ENCODE data around the gene CASP3. TPM values are rescaled to one million over a fixed set of nuclear protein-coding genes. Genes with fewer than 3 reads are reported as not detected.
"Not testable (repeated sequence)": the region's sequence is repeated elsewhere in the genome, so short reads cannot be mapped to it uniquely, and the experiment has no call there.

Gene CASP3
- total RNA-seq, 2 experiments from 2014 or later = 58.0 to 64.2 TPM

DNA sequence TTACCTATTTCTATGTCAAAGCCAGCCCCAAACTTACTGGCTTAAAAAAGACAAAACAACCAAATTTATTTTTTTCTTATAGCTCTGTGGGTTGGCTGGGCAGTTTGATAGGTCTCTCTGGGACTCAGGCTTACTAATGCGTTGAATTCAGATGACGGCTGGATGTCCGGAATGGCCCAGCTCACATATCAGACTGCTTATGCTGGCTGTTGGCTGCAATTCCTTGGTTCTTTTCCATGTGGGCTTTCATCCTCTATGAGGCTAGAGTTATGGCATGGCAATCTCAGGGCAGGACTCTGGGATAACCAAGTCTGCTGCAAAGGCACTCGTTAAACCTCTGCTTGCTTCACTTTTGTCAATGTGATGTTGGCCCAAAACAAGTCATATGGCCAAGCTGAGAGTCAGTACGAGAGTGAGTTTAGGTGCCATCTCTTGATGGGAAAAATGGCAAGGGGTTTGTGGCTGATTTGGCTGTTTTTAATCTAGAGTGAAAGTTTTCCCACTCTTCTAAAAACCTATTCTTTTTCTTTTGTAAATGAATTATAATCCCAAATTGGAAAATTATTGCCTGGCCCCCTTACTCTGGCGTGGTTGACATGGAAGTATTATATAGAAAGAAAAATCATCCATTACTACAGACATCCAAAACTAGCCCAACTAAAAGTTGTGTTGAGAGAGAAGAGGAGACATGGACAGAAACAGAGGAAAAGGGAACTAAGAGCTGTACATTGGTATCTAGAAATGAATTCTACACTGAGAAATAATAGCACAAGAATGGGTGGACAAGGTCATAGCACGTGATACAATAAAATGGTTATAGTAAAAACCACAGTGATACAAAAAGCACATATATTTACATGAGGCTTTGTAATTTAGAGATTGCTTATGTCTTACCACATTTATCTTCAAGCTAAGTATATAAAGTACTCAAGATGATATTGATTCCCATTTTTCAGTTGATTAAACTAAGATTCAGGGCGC lies 6.9 kb upstream of the CASP3 start:
- H3K27ac Mint-ChIP-seq = no peak overlapping the region
- no peak for DNase-seq
- no peaks in the 10 kb centered on the region for H3K9me3 Mint-ChIP-seq
- ChIA-PET POLR2A (no interaction called here), CTCF (interaction anchor here (1.4 kb wide), 1 partner anchor 9 kb away, joined by 3 read pairs; no protein-coding TSS in a partner anchor)
- H3K36me3 Mint-ChIP-seq (ENCODE audit: low read depth) = peaks cover 18% of the 10 kb centered on the region
- peaks cover 15% of the 10 kb centered on the region for H3K4me1 Mint-ChIP-seq
- no peak overlapping the region for H3K4me3 Mint-ChIP-seq
- no peaks in the 10 kb centered on the region for H3K27me3 Mint-ChIP-seq

DNA sequence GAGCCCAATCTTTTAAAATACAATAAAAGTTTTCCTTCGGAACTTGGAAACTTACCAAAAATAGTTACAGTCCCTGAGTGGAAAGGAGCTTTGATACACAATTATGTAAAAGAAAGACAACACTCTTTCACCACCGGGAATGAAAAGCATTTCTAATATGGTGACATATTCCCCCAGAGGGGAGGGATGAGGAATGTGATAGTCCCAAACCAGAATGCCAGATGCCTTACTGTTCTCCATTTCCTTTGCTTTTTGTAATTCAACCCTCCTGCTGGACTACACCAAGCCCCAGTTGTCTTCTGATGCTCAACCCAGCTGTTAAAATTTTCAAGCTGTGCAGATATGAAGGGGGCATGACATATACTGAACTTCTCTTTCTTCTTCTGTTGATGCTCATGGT lies 4.4 kb upstream of the CASP3 start:
- ChIA-PET POLR2A (no interaction called here), CTCF (interaction anchor here (1.4 kb wide), 1 partner anchor 11 kb away, joined by 3 read pairs; no protein-coding TSS in a partner anchor)
- DNase-seq = no peak

DNA sequence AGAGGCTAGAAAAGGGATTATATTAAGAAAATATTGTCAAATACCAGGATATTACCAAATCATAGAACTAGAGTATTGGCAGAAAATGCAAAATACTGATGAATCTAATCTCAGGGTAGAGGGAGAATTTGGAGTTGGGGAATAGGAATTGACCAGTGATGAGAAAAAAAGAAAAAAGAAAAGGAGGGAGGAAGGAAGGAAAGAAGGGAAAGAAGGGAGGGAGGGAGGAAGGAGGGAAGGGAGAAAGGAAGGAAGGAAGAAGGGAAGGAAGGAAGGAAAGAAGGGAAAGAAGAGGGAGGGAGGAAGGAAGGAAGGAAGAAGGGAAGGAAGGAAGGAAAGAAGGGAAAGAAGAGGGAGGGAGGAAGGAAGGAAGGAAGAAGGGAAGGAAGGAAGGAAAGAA lies 3.4 kb upstream of the CASP3 start:
- CTCF ChIA-PET, H3K27ac Mint-ChIP-seq, DNase-seq, H3K4me3 Mint-ChIP-seq, POLR2A ChIA-PET, H3K9me3 Mint-ChIP-seq, H3K27me3 Mint-ChIP-seq: not testable (repeated sequence)
- H3K4me1 Mint-ChIP-seq = peaks cover 33% of the 10 kb centered on the region
- H3K36me3 Mint-ChIP-seq (ENCODE audit: low read depth) = peaks cover 28% of the 10 kb centered on the region

More for the DNA sequence above, 4.4 kb upstream of the CASP3 start:
- H3K36me3 Mint-ChIP-seq (ENCODE audit: low read depth) = peaks cover 22% of the 10 kb centered on the region
- no peaks in the 10 kb centered on the region for H3K9me3 Mint-ChIP-seq
- H3K4me1 Mint-ChIP-seq = peaks cover 26% of the 10 kb centered on the region
- no peaks in the 10 kb centered on the region for H3K27me3 Mint-ChIP-seq
- H3K4me3 Mint-ChIP-seq = no peak overlapping the region
- H3K27ac Mint-ChIP-seq = no peak overlapping the region

DNA sequence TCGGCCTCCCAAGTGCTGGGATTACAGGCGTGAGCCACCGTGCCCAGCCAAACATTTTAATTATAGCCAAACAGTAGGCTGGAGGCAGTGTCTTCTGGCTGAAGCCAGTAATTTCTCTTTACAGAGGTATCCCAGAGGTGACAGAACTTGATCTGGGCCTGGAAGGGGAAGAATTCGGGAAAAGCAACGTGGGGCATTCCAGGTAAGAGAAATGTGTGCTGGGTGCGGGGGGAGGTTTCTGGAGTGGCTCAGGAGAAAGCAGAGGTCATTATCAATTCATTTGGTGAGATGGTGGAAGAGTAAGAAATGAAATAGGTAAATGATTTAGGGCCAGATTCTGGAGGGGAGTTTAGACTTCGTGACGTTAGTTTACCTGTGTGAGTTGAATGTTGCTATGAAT lies 2.7 kb upstream of the CASP3 start:
- peaks cover 32% of the 10 kb centered on the region for H3K36me3 Mint-ChIP-seq (ENCODE audit: low read depth)
- H3K27ac Mint-ChIP-seq = no peak overlapping the region
- H3K9me3 Mint-ChIP-seq = no peaks in the 10 kb centered on the region
- no peak overlapping the region for H3K4me3 Mint-ChIP-seq
- H3K4me1 Mint-ChIP-seq = peaks cover 41% of the 10 kb centered on the region
- CTCF ChIA-PET = interaction anchor here (1.3 kb wide), 1 partner anchor 43 kb away, joined by 3 read pairs; no protein-coding TSS in a partner anchor
- POLR2A ChIA-PET = no interaction called here
- no peaks in the 10 kb centered on the region for H3K27me3 Mint-ChIP-seq
- DNase-seq = no peak

DNA sequence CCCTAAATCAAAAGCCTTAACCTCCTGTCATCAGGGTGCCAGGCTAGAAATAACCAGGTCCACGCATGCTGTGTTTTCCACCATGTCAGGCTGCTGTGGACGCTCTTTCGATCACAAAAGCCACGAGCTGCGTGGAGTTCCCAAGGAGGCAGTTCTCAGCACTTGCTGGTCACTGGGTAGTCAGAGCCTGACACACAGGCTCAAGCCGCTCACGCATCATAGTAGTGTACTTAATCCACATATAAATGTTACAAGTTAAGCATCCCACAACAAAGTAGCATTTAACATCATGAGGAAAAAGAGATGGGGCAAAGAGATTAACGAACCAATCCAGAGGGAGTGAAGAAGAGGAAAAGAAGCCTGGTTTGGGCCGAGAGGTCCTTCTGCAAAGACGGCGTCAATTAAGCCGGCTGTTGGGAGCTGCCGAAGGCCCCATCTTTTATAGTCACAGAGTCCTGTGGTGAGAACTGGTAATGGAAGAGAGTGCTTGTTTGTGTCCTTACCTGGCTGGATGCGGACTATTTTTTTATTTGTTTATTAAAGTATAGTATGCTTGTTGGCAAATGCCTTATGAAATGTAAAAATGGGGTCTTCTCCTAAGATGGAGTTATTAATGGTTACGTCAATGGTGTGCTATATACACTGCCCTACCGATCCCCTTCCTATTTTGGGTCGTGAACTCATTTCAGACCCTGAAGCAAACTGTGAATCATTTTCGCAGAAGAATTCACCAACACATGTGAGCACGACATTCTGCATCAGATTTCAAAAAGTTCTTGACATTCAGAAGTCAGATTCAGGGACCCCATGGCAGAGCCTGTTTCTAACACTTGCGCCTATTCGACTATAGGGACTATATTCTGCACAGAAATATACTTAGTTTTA lies 966 bp upstream of the CASP3 start:
- H3K4me3 Mint-ChIP-seq = peak overlapping the region; percentile 87
- ChIA-PET POLR2A (interaction anchor here (0.5 to 1.5 kb wide), 2 partner anchors 33 to 84 kb away, joined by 6 read pairs; partner anchors contain the start of gene CENPU), CTCF (interaction anchor here (0.5 to 3.5 kb wide), 6 partner anchors 14 to 386 kb away, joined by 3 to 8 read pairs (median 4); no protein-coding TSS in a partner anchor)
- no peak for DNase-seq
- H3K4me1 Mint-ChIP-seq = peaks cover 56% of the 10 kb centered on the region
- peak overlapping the region; percentile 88 for H3K27ac Mint-ChIP-seq
- peaks cover 45% of the 10 kb centered on the region for H3K36me3 Mint-ChIP-seq (ENCODE audit: low read depth)
- H3K27me3 Mint-ChIP-seq = no peaks in the 10 kb centered on the region
- no peaks in the 10 kb centered on the region for H3K9me3 Mint-ChIP-seq

DNA sequence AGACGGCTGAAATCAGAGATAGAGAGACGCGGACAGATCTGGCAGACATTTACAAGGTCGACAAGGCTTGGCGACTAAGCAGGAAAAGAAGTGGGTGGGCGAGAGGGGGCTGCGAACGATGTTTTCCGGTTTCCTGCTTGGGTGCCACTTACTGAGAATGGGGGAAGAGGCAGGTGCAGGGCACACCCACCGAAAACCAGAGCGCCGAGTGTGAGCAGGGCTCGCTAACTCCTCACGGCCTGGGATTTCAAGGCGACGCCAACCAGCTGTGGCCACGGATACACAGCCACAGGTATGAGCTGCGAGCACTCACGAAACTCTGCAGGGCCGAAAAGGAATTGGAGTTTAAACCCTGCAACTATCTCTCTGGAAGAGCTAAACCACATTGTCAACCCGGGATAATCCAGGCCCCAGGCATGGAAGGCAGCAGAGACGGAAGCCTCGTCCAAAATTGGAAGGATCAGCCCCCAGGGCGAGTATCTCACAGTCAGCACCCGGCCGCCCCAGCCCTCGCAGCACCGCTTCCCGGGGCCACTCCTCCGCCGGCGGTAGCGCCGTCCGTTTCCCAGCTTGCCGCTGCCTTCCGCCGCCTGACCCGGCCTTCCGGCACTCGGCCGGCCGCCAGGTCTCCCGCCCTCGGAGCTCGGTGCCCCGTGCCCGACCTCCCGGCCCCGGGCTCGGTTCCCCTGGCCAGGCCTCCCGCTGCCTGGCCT lies 778 bp downstream of the CASP3 start:
- Mint-ChIP-seq H3K36me3 (ENCODE audit: low read depth) (peaks cover 48% of the 10 kb centered on the region), H3K27ac (peak overlapping the region; percentile 96), H3K27me3 (no peaks in the 10 kb centered on the region), H3K9me3 (no peaks in the 10 kb centered on the region), H3K4me3 (peak overlapping the region; percentile 96), H3K4me1 (peaks cover 66% of the 10 kb centered on the region)
- DNase-seq = peak; percentile 48
- ChIA-PET POLR2A (interaction anchor here (1.0 to 1.5 kb wide), 2 partner anchors 85 to 174 kb away, joined by 3 to 6 read pairs; partner anchors contain the start of gene CENPU), CTCF (interaction anchor here (0.5 to 3.5 kb wide), 6 partner anchors 11 to 1297 kb away, joined by 3 to 8 read pairs (median 4); no protein-coding TSS in a partner anchor)

DNA sequence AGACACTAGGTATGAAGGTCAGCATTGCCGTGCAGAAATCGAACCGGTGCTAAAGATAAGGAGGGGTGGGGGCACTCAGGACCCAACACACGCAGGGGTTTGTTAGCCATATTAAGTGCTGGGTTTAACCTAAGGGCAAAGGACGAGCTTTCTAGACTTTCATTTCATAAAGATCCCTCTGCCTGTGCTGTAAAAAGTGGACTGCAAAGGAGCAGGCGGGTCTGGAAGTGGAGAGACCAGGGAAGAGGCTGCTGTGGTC lies 1.3 kb downstream of the CASP3 start:
- peak overlapping the region; percentile 96 for H3K27ac Mint-ChIP-seq
- CTCF ChIA-PET = interaction anchor here (0.5 to 3.5 kb wide), 5 partner anchors 21 to 1297 kb away, joined by 3 to 8 read pairs (median 4); no protein-coding TSS in a partner anchor
- H3K36me3 Mint-ChIP-seq (ENCODE audit: low read depth) = peaks cover 48% of the 10 kb centered on the region
- H3K4me3 Mint-ChIP-seq = peak overlapping the region; percentile 96
- POLR2A ChIA-PET = interaction anchor here (1.0 kb wide), 1 partner anchor 173 kb away, joined by 3 read pairs; no protein-coding TSS in a partner anchor
- no peaks in the 10 kb centered on the region for H3K27me3 Mint-ChIP-seq
- no peak for DNase-seq
- peaks cover 67% of the 10 kb centered on the region for H3K4me1 Mint-ChIP-seq
- H3K9me3 Mint-ChIP-seq = no peaks in the 10 kb centered on the region

DNA sequence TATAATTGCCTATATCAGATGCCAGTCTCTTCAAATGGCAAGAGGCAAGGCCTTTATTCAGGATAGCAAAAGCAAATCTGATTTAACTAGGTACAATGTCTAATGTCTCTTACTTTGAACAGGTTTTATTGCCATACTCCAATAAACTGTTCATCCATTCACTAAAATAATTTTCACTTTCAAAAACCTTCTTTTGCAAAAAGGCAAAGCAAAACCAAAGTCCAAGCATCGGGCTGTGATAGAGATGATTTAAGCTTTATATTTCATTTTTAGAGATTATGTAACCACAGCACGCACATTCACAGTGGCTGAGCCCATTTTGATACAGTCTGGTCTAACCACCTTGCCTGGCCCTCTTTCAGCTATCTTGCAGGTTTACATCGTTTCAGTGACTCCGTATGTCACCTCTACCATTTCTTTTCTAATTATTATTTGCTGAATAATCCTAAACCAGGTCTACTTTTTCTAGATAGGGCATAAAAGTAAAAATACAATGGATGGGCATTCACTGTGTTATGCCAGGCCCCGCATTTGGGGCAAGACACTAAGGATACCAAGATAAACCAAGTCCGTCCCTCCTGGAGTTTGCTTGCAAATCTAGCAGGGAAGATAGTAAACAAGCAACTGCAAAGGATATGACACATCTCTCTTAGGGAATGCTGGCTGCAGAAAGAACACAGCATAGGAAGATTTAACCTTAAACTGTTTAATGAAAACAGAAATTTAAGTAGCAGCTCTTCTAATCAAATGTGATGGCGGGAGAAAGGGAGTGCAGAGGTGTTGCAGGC lies 1.8 kb downstream of the CASP3 start:
- H3K27me3 Mint-ChIP-seq = no peaks in the 10 kb centered on the region
- CTCF ChIA-PET = interaction anchor here (0.7 to 3.5 kb wide), 6 partner anchors 12 to 382 kb away, joined by 3 to 8 read pairs (median 3); no protein-coding TSS in a partner anchor
- POLR2A ChIA-PET = interaction anchor here (1.0 kb wide), 1 partner anchor 173 kb away, joined by 3 read pairs; no protein-coding TSS in a partner anchor
- no peak for DNase-seq
- H3K36me3 Mint-ChIP-seq (ENCODE audit: low read depth) = peaks cover 54% of the 10 kb centered on the region
- H3K4me3 Mint-ChIP-seq = peak overlapping the region; percentile 96
- peaks cover 71% of the 10 kb centered on the region for H3K4me1 Mint-ChIP-seq
- peak overlapping the region; percentile 96 for H3K27ac Mint-ChIP-seq
- H3K9me3 Mint-ChIP-seq = no peaks in the 10 kb centered on the region

DNA sequence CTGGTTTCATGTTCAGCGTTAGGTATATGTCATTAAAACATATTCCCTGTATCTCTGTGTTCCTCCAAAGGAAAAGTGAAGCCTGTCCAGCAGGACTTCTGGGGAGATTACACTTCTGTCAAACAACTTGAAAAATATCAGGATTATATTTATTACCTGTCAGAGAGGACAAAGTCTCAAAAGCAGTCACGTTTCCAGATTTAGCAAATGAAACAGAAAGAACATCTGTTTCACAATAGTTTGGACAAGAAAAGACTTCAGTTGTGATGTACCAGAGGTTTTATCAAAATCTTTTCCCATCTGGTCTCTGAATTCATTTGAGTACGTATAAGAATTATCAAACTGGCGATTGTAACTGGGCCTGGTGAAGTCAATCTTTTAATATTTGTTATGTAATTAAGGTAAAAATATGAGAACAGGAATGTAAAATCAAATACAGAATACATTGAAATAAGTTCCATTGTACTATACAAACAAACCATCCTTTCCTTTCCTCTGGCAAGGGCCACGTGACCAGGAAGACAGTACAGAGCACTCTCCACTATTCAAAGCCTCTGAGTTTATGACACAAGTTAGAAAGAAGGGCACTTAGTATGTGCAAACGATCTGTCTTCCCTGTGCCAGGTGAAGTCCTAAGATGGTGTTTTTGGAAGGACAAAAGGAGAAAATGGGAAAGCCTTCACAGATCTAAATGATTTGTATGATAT lies 3.2 kb downstream of the CASP3 start:
- H3K27me3 Mint-ChIP-seq = no peaks in the 10 kb centered on the region
- ChIA-PET CTCF (interaction anchor here (1.0 kb wide), 1 partner anchor 9 kb away, joined by 4 read pairs; no protein-coding TSS in a partner anchor), POLR2A (interaction anchor here (0.6 kb wide), 1 partner anchor 139 kb away, joined by 4 read pairs; no protein-coding TSS in a partner anchor)
- peaks cover 72% of the 10 kb centered on the region for H3K4me1 Mint-ChIP-seq
- no peaks in the 10 kb centered on the region for H3K9me3 Mint-ChIP-seq
- peak overlapping the region; percentile 96 for H3K4me3 Mint-ChIP-seq
- H3K36me3 Mint-ChIP-seq (ENCODE audit: low read depth) = peaks cover 58% of the 10 kb centered on the region
- H3K27ac Mint-ChIP-seq = peak overlapping the region; percentile 54
- no peak for DNase-seq

DNA sequence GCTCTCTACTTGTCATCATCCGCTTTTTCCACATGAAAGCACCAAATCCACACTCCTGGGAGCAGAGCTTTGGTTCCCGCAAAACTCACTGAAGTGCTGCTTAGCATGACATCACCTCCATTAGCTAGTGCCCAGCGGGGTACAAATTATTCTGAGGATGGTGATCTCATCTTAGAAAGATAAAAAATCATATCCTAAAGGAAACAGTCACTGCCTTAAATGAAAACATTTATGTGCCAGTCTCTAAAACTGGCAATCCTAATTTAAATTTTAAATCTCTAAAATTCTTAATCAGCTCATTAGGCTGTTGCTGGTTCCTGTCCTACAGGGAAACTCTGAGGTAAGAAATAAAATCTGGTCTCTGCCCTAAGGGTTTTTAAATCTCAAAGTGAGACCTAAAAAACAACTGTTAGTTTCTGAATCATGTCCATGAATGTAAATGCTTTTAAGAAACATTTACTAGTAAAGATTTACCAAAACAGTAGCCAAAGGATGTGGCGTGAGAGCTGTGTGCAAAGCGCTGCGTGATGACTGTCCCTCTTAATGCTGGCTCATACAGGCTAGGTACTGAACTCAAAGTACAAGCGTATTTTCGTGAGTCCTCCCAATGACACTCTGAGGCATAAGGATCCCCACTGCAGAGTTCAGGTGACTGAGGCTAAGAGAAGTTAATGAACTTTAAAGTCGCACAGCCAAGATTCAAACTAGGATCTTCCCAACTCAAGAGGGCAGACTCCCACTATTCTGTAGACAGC lies 4.5 kb downstream of the CASP3 start:
- Mint-ChIP-seq H3K9me3 (no peaks in the 10 kb centered on the region), H3K4me3 (peak overlapping the region; percentile 17), H3K27ac (peak overlapping the region; percentile 29), H3K36me3 (ENCODE audit: low read depth) (peaks cover 60% of the 10 kb centered on the region), H3K27me3 (no peaks in the 10 kb centered on the region), H3K4me1 (peaks cover 71% of the 10 kb centered on the region)
- CTCF ChIA-PET = no interaction called here
- POLR2A ChIA-PET = no interaction called here
- peak; percentile 22 for DNase-seq
